Suppressor macrophage treated with lipopolysaccharide for 4 hours (primary cell): ENCODE results near the gene TRANK1.

Experiments
- DNase-seq: peaks from one replicate; pipeline ENCODE4 v3.0.0-alpha.2; 2020

TRANK1 gene

GRCh38 chr3:36786921-36787890, 157.6 kb downstream of the TRANK1 start:
- DNase-seq = peak; percentile 83

GRCh38 chr3:36784138-36784635, 160.7 kb downstream of the TRANK1 start:
- DNase-seq = no peak

- no peak for DNase-seq
Measured at GRCh38 chr3:36777424-36778218, 167.2 kb downstream of the TRANK1 start.
